H1 (cell line): ENCODE results near the gene STRN. TPM values are rescaled to one million over a fixed set of nuclear protein-coding genes. Genes with fewer than 3 reads are reported as not detected.

Experiments
- HDAC6 ChIP-seq: IDR thresholded peaks from one replicate; pipeline ENCODE4 v1.7.1; 2012; ENCODE audit warnings: low read depth, mild to moderate bottlenecking, inconsistent platforms, low read length, moderate library complexity
- PHF8 ChIP-seq: fragments of 200-600 bp; sonication (generic); conservative IDR thresholded peaks from 2 replicates; pipeline ENCODE4 v1.7.1; 2012; ENCODE audit warnings: low read depth, mild to moderate bottlenecking, inconsistent platforms, low read length, moderate library complexity
- TCF12 ChIP-seq: IDR thresholded peaks from 2 replicates; pipeline ENCODE4 v1.6.1; 2011; ENCODE audit warnings: low read depth, mild to moderate bottlenecking, low read length
- polyA plus RNA-seq, 7 experiments: library from polyadenylated mRNA; depleted of rRNA in 3 of 7; stranded (reverse) in 5 of 7; unstranded in 2 of 7; fragments of >200 nt in 5 of 7; fragments of 200-250 nt in 2 of 7; gene quantifications; 1 replicate in 5 of 7; 2 replicates in 1 of 7; 4 replicates in 1 of 7; pipeline versions ENCODE4 v1.2.1 to v1.2.3, GENCODE V29; 2011 to 2013; ENCODE audit warnings: missing spikeins in 2 of 7, mixed read lengths in 2 of 7
- total RNA-seq: library from RNA; stranded (reverse); fragmentation: NEBNext Ultra II Directional; extraction: Animal tissue kit (Norgen Biotek cat#: 25700); gene quantifications from 2 replicates; pipeline ENCODE4 v1.2.1, GENCODE V29; 2021
- TF ChIP-seq, protein P1 (sequence below): fragments of 300-600 bp; sonication (generic); IDR thresholded peaks from 2 replicates; pipeline ENCODE4 v1.7.1; 2012; ENCODE audit warnings: low read length, moderate library complexity, mild to moderate bottlenecking, inconsistent platforms; ENCODE audit not compliant: insufficient replicate concordance
- TF ChIP-seq, protein P2 (sequence below): IDR thresholded peaks from 2 replicates; pipeline ENCODE4 v1.6.1; 2011; ENCODE audit warnings: low read length, improper control_type of control experiment

Gene STRN
- total and polyA plus RNA-seq, 2 of the 8 experiments (the other 6 are each of a cell fraction or from before 2014, with no cell fraction given): 8.3 to 47.0 TPM

DNA sequence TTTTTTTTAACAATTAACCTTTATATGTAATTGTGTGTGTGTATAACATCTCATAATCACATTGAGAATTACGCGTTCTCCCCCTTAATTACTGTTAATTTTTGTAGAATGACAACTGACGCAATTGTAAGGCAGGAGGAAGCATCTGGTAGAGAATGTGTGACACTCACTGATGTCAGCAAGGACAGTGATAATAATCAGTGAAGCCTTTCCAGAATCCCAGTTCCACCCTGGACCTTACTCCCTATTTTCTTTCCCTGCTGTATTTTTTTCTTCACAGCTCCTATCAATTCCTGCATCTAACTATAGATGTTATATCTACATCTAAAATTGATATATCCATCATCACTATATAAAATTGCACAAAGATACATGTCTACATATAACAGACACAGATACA, 16.1 kb upstream of the STRN start (continued):
- TF ChIP-seq, protein P1, sequence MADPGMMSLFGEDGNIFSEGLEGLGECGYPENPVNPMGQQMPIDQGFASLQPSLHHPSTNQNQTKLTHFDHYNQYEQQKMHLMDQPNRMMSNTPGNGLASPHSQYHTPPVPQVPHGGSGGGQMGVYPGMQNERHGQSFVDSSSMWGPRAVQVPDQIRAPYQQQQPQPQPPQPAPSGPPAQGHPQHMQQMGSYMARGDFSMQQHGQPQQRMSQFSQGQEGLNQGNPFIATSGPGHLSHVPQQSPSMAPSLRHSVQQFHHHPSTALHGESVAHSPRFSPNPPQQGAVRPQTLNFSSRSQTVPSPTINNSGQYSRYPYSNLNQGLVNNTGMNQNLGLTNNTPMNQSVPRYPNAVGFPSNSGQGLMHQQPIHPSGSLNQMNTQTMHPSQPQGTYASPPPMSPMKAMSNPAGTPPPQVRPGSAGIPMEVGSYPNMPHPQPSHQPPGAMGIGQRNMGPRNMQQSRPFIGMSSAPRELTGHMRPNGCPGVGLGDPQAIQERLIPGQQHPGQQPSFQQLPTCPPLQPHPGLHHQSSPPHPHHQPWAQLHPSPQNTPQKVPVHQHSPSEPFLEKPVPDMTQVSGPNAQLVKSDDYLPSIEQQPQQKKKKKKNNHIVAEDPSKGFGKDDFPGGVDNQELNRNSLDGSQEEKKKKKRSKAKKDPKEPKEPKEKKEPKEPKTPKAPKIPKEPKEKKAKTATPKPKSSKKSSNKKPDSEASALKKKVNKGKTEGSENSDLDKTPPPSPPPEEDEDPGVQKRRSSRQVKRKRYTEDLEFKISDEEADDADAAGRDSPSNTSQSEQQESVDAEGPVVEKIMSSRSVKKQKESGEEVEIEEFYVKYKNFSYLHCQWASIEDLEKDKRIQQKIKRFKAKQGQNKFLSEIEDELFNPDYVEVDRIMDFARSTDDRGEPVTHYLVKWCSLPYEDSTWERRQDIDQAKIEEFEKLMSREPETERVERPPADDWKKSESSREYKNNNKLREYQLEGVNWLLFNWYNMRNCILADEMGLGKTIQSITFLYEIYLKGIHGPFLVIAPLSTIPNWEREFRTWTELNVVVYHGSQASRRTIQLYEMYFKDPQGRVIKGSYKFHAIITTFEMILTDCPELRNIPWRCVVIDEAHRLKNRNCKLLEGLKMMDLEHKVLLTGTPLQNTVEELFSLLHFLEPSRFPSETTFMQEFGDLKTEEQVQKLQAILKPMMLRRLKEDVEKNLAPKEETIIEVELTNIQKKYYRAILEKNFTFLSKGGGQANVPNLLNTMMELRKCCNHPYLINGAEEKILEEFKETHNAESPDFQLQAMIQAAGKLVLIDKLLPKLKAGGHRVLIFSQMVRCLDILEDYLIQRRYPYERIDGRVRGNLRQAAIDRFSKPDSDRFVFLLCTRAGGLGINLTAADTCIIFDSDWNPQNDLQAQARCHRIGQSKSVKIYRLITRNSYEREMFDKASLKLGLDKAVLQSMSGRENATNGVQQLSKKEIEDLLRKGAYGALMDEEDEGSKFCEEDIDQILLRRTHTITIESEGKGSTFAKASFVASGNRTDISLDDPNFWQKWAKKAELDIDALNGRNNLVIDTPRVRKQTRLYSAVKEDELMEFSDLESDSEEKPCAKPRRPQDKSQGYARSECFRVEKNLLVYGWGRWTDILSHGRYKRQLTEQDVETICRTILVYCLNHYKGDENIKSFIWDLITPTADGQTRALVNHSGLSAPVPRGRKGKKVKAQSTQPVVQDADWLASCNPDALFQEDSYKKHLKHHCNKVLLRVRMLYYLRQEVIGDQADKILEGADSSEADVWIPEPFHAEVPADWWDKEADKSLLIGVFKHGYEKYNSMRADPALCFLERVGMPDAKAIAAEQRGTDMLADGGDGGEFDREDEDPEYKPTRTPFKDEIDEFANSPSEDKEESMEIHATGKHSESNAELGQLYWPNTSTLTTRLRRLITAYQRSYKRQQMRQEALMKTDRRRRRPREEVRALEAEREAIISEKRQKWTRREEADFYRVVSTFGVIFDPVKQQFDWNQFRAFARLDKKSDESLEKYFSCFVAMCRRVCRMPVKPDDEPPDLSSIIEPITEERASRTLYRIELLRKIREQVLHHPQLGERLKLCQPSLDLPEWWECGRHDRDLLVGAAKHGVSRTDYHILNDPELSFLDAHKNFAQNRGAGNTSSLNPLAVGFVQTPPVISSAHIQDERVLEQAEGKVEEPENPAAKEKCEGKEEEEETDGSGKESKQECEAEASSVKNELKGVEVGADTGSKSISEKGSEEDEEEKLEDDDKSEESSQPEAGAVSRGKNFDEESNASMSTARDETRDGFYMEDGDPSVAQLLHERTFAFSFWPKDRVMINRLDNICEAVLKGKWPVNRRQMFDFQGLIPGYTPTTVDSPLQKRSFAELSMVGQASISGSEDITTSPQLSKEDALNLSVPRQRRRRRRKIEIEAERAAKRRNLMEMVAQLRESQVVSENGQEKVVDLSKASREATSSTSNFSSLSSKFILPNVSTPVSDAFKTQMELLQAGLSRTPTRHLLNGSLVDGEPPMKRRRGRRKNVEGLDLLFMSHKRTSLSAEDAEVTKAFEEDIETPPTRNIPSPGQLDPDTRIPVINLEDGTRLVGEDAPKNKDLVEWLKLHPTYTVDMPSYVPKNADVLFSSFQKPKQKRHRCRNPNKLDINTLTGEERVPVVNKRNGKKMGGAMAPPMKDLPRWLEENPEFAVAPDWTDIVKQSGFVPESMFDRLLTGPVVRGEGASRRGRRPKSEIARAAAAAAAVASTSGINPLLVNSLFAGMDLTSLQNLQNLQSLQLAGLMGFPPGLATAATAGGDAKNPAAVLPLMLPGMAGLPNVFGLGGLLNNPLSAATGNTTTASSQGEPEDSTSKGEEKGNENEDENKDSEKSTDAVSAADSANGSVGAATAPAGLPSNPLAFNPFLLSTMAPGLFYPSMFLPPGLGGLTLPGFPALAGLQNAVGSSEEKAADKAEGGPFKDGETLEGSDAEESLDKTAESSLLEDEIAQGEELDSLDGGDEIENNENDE: no peak
- TF ChIP-seq TCF12 (no peak), HDAC6 (no peak), PHF8 (no peak)
- TF ChIP-seq, protein P2, sequence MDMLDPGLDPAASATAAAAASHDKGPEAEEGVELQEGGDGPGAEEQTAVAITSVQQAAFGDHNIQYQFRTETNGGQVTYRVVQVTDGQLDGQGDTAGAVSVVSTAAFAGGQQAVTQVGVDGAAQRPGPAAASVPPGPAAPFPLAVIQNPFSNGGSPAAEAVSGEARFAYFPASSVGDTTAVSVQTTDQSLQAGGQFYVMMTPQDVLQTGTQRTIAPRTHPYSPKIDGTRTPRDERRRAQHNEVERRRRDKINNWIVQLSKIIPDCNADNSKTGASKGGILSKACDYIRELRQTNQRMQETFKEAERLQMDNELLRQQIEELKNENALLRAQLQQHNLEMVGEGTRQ: no peak
- TF ChIP-seq, all 59 proteins: peak for 0
